ENCODE results near the gene PODNL1.
"Not testable (repeated sequence)": the region's sequence is repeated elsewhere in the genome, so short reads cannot be mapped to it uniquely, and the experiment has no call there.

Gene PODNL1

GRCh38 chr19:13976446-13976845, 38.2 kb upstream of the PODNL1 start:
- H3K4me3 ChIP-seq (ENCODE audit: low read depth, low read length), result no peak overlapping the region
- H3K9me3 ChIP-seq (ENCODE audit: severe bottlenecking), result no peaks in the 10 kb centered on the region
- peaks cover 31% of the 10 kb centered on the region for H3K36me3 ChIP-seq
- no peak for TF ChIP-seq CTCF (IDR thresholded peaks at IDR 0.05; ENCODE audit: low read depth, low read length)
- H3K27ac ChIP-seq, result no peak overlapping the region
- DNase-seq, result no peak
- no peaks in the 10 kb centered on the region for H3K27me3 ChIP-seq (ENCODE audit: insufficient read depth, low read depth, severe bottlenecking)

- Histone ChIP-seq H3K9me3 (ENCODE audit: severe bottlenecking) (no peaks in the 10 kb centered on the region), H3K27me3 (ENCODE audit: insufficient read depth, low read depth, severe bottlenecking) (no peaks in the 10 kb centered on the region), H3K36me3 (peaks cover 37% of the 10 kb centered on the region), H3K4me3 (ENCODE audit: low read depth, low read length) (no peak overlapping the region), H3K27ac (no peak overlapping the region)
- TF ChIP-seq CTCF (IDR thresholded peaks at IDR 0.05; ENCODE audit: low read depth, low read length), result no peak
- no peak for DNase-seq
Observed at GRCh38 chr19:13975870-13976269, 37.7 kb upstream of the PODNL1 start.

- Histone ChIP-seq H3K36me3 (peaks cover 47% of the 10 kb centered on the region), H3K27ac (no peak overlapping the region), H3K27me3 (ENCODE audit: insufficient read depth, low read depth, severe bottlenecking) (no peaks in the 10 kb centered on the region), H3K4me3 (ENCODE audit: low read depth, low read length) (no peak overlapping the region), H3K9me3 (ENCODE audit: severe bottlenecking) (no peaks in the 10 kb centered on the region)
- TF ChIP-seq CTCF (IDR thresholded peaks at IDR 0.05; ENCODE audit: low read depth, low read length), result no peak
- DNase-seq, result peak; percentile 76
Observed at GRCh38 chr19:13974073-13974472, 35.9 kb upstream of the PODNL1 start.

GRCh38 chr19:13973479-13973878, 35.3 kb upstream of the PODNL1 start:
- H3K36me3 ChIP-seq, result peaks cover 52% of the 10 kb centered on the region
- H3K4me3 ChIP-seq (ENCODE audit: low read depth, low read length); H3K27ac ChIP-seq; H3K9me3 ChIP-seq (ENCODE audit: severe bottlenecking); H3K27me3 ChIP-seq (ENCODE audit: insufficient read depth, low read depth, severe bottlenecking); DNase-seq: not testable (repeated sequence)

GRCh38 chr19:13972368-13973155, 34.3 kb upstream of the PODNL1 start:
- no peak for TF ChIP-seq CTCF (IDR thresholded peaks at IDR 0.05; ENCODE audit: low read depth, low read length)
- no peak overlapping the region for H3K4me3 ChIP-seq (ENCODE audit: low read depth, low read length)
- peaks cover 61% of the 10 kb centered on the region for H3K36me3 ChIP-seq
- no peaks in the 10 kb centered on the region for H3K9me3 ChIP-seq (ENCODE audit: severe bottlenecking)
- H3K27me3 ChIP-seq (ENCODE audit: insufficient read depth, low read depth, severe bottlenecking), result no peaks in the 10 kb centered on the region
- DNase-seq, result no peak
- no peak overlapping the region for H3K27ac ChIP-seq

- not testable (repeated sequence) for H3K27me3 ChIP-seq (ENCODE audit: insufficient read depth, low read depth, severe bottlenecking)
- H3K36me3 ChIP-seq, result peaks cover 66% of the 10 kb centered on the region
Observed at GRCh38 chr19:13971868-13972267, 33.7 kb upstream of the PODNL1 start.

GRCh38 chr19:13969897-13970296, 31.7 kb upstream of the PODNL1 start:
- no peak for DNase-seq
- H3K36me3 ChIP-seq, result peaks cover 67% of the 10 kb centered on the region

More at GRCh38 chr19:13971868-13972267, 33.7 kb upstream of the PODNL1 start:
- H3K9me3 ChIP-seq (ENCODE audit: severe bottlenecking); DNase-seq; H3K27ac ChIP-seq; H3K4me3 ChIP-seq (ENCODE audit: low read depth, low read length): not testable (repeated sequence)

More at GRCh38 chr19:13969897-13970296, 31.7 kb upstream of the PODNL1 start:
- H3K27ac ChIP-seq, result no peak overlapping the region
- H3K27me3 ChIP-seq (ENCODE audit: insufficient read depth, low read depth, severe bottlenecking), result no peaks in the 10 kb centered on the region
- no peak for TF ChIP-seq CTCF (IDR thresholded peaks at IDR 0.05; ENCODE audit: low read depth, low read length)
- H3K9me3 ChIP-seq (ENCODE audit: severe bottlenecking), result no peaks in the 10 kb centered on the region
- H3K4me3 ChIP-seq (ENCODE audit: low read depth, low read length), result no peak overlapping the region

Data from WERI-Rb-1 (cell line).